H1 (cell line): ENCODE results near the gene SHROOM3. TPM values are rescaled to one million over a fixed set of nuclear protein-coding genes. Genes with fewer than 3 reads are reported as not detected.

Experiments
- HDAC2 ChIP-seq, 2 experiments: fragments of 300-600 bp in 1 of 2; sonication (generic) in 1 of 2; IDR thresholded peaks; 2 replicates each; pipeline ENCODE4 v1.6.1; 2011 to 2012; ENCODE audit warnings: low read depth in 2 of 2, low read length in 2 of 2, mild to moderate bottlenecking in 2 of 2, moderate library complexity in 2 of 2, borderline replicate concordance in 1 of 2, inconsistent platforms in 1 of 2
- NANOG ChIP-seq: IDR thresholded peaks from 2 replicates; pipeline ENCODE4 v1.6.1; 2011; ENCODE audit warnings: low read length, low read depth, mild to moderate bottlenecking, inconsistent platforms; ENCODE audit not compliant: insufficient read depth, poor library complexity, severe bottlenecking
- POLR2A ChIP-seq, 2 experiments: IDR thresholded peaks; 1 replicate in 1 of 2; 2 replicates in 1 of 2; pipeline ENCODE4 v1.6.1; 2011; ENCODE audit warnings: low read depth in 2 of 2, low read length in 2 of 2, mild to moderate bottlenecking in 2 of 2; ENCODE audit errors: control extremely low read depth in 1 of 2
- SRF ChIP-seq: IDR thresholded peaks from 2 replicates; pipeline ENCODE4 v1.6.1; 2011; ENCODE audit warnings: mild to moderate bottlenecking, low read depth, low read length, moderate library complexity
- polyA plus RNA-seq, 7 experiments: library from polyadenylated mRNA; depleted of rRNA in 3 of 7; stranded (reverse) in 5 of 7; unstranded in 2 of 7; fragments of >200 nt in 5 of 7; fragments of 200-250 nt in 2 of 7; gene quantifications; 1 replicate in 5 of 7; 2 replicates in 1 of 7; 4 replicates in 1 of 7; pipeline versions ENCODE4 v1.2.1 to v1.2.3, GENCODE V29; 2011 to 2013; ENCODE audit warnings: missing spikeins in 2 of 7, mixed read lengths in 2 of 7
- total RNA-seq: library from RNA; stranded (reverse); fragmentation: NEBNext Ultra II Directional; extraction: Animal tissue kit (Norgen Biotek cat#: 25700); gene quantifications from 2 replicates; pipeline ENCODE4 v1.2.1, GENCODE V29; 2021
- TF ChIP-seq, protein P1 (sequence below): IDR thresholded peaks from 2 replicates; pipeline ENCODE4 v1.6.1; 2011; ENCODE audit warnings: low read length, improper control_type of control experiment
- TF ChIP-seq, protein P2 (sequence below): fragments of 300-600 bp; sonication (generic); IDR thresholded peaks from 2 replicates; pipeline ENCODE4 v1.7.1; 2012; ENCODE audit warnings: low read length, moderate library complexity, mild to moderate bottlenecking, inconsistent platforms; ENCODE audit not compliant: insufficient replicate concordance

The SHROOM3 gene
- total and polyA plus RNA-seq, 2 of the 8 experiments (the other 6 are each of a cell fraction or from before 2014, with no cell fraction given): 15.8 to 34.0 TPM

DNA sequence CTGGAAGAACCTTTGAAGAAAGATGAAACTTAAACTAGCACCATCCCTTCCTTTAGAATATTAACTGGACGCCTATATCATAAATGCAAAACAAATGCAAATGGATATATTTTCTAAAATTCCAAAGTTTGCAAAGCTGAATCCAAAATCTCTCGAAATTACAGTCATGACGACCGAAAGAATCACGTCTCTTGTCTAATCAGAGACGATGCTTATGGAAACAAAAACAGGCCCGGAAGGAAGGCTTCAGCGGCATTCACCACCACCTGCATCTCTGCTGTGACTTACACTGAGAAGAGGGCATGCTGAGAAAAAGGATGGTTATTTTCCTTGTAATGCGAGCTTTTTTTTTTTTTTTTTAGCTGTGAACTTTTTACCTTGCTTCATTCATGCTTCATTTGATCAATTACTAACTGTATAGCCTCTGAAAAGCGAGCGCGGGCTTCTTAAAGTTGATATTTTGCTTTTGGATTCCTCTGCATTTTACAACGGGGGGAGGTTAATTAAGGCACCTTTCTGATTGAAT lies 253.7 kb downstream of the SHROOM3 start (continued):
- no peak for TF ChIP-seq SRF
- no peak for TF ChIP-seq NANOG
- TF ChIP-seq, protein P1, sequence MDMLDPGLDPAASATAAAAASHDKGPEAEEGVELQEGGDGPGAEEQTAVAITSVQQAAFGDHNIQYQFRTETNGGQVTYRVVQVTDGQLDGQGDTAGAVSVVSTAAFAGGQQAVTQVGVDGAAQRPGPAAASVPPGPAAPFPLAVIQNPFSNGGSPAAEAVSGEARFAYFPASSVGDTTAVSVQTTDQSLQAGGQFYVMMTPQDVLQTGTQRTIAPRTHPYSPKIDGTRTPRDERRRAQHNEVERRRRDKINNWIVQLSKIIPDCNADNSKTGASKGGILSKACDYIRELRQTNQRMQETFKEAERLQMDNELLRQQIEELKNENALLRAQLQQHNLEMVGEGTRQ: no peak
- TF ChIP-seq HDAC2 (IDR thresholded peaks at IDR 0.05; ENCODE audit: borderline replicate concordance in 1 of 2, low read depth in 2 of 2, low read length in 2 of 2): no peak
- no peak for TF ChIP-seq POLR2A (IDR thresholded peaks at IDR 0.05; ENCODE audit: control extremely low read depth in 1 of 2, low read depth in 2 of 2, low read length in 2 of 2)
- TF ChIP-seq, protein P2, sequence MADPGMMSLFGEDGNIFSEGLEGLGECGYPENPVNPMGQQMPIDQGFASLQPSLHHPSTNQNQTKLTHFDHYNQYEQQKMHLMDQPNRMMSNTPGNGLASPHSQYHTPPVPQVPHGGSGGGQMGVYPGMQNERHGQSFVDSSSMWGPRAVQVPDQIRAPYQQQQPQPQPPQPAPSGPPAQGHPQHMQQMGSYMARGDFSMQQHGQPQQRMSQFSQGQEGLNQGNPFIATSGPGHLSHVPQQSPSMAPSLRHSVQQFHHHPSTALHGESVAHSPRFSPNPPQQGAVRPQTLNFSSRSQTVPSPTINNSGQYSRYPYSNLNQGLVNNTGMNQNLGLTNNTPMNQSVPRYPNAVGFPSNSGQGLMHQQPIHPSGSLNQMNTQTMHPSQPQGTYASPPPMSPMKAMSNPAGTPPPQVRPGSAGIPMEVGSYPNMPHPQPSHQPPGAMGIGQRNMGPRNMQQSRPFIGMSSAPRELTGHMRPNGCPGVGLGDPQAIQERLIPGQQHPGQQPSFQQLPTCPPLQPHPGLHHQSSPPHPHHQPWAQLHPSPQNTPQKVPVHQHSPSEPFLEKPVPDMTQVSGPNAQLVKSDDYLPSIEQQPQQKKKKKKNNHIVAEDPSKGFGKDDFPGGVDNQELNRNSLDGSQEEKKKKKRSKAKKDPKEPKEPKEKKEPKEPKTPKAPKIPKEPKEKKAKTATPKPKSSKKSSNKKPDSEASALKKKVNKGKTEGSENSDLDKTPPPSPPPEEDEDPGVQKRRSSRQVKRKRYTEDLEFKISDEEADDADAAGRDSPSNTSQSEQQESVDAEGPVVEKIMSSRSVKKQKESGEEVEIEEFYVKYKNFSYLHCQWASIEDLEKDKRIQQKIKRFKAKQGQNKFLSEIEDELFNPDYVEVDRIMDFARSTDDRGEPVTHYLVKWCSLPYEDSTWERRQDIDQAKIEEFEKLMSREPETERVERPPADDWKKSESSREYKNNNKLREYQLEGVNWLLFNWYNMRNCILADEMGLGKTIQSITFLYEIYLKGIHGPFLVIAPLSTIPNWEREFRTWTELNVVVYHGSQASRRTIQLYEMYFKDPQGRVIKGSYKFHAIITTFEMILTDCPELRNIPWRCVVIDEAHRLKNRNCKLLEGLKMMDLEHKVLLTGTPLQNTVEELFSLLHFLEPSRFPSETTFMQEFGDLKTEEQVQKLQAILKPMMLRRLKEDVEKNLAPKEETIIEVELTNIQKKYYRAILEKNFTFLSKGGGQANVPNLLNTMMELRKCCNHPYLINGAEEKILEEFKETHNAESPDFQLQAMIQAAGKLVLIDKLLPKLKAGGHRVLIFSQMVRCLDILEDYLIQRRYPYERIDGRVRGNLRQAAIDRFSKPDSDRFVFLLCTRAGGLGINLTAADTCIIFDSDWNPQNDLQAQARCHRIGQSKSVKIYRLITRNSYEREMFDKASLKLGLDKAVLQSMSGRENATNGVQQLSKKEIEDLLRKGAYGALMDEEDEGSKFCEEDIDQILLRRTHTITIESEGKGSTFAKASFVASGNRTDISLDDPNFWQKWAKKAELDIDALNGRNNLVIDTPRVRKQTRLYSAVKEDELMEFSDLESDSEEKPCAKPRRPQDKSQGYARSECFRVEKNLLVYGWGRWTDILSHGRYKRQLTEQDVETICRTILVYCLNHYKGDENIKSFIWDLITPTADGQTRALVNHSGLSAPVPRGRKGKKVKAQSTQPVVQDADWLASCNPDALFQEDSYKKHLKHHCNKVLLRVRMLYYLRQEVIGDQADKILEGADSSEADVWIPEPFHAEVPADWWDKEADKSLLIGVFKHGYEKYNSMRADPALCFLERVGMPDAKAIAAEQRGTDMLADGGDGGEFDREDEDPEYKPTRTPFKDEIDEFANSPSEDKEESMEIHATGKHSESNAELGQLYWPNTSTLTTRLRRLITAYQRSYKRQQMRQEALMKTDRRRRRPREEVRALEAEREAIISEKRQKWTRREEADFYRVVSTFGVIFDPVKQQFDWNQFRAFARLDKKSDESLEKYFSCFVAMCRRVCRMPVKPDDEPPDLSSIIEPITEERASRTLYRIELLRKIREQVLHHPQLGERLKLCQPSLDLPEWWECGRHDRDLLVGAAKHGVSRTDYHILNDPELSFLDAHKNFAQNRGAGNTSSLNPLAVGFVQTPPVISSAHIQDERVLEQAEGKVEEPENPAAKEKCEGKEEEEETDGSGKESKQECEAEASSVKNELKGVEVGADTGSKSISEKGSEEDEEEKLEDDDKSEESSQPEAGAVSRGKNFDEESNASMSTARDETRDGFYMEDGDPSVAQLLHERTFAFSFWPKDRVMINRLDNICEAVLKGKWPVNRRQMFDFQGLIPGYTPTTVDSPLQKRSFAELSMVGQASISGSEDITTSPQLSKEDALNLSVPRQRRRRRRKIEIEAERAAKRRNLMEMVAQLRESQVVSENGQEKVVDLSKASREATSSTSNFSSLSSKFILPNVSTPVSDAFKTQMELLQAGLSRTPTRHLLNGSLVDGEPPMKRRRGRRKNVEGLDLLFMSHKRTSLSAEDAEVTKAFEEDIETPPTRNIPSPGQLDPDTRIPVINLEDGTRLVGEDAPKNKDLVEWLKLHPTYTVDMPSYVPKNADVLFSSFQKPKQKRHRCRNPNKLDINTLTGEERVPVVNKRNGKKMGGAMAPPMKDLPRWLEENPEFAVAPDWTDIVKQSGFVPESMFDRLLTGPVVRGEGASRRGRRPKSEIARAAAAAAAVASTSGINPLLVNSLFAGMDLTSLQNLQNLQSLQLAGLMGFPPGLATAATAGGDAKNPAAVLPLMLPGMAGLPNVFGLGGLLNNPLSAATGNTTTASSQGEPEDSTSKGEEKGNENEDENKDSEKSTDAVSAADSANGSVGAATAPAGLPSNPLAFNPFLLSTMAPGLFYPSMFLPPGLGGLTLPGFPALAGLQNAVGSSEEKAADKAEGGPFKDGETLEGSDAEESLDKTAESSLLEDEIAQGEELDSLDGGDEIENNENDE: no peak
